OCI-LY1 (cell line): ENCODE measurements around the gene LSM4.

Experiments
- EZH2 ChIP-seq: fragments of 200-600 bp; sonication (generic), shearing (Covaris generic); IDR thresholded peaks from 2 replicates; pipeline ENCODE4 v1.8.0; 2017; ENCODE audit warnings: borderline replicate concordance, mixed run types, mild to moderate bottlenecking, antibody characterized with exemption, low read length, moderate library complexity, mixed read lengths
- TF ChIP-seq, protein P1 (sequence below): fragments of 200-600 bp; sonication (generic), shearing (Covaris generic); IDR thresholded peaks from 2 replicates; pipeline ENCODE4 v1.5.1; 2017; ENCODE audit warnings: mild to moderate bottlenecking, antibody characterized with exemption, low read length, moderate library complexity, mixed read lengths

DNA sequence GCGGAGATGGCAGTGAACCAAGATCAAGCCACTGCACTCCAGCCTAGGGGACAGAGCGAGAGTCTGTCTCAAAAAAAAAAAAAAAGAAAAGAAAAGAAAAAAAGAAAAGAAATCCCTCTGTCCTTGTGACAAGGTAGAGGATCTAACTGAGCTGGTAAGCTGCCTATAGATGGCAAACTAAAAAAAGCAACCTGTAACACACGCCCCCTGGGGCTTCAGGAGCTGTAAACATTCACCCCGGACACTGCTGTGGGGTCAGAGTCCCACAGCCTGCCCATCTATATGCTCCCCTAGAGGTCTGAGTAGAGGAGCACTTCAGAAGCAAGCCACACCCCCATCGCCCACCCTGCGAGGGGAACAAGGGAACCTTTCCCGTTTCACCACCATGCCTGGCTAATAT is 13.2 kb upstream of the LSM4 start:
- TF ChIP-seq, protein P1, sequence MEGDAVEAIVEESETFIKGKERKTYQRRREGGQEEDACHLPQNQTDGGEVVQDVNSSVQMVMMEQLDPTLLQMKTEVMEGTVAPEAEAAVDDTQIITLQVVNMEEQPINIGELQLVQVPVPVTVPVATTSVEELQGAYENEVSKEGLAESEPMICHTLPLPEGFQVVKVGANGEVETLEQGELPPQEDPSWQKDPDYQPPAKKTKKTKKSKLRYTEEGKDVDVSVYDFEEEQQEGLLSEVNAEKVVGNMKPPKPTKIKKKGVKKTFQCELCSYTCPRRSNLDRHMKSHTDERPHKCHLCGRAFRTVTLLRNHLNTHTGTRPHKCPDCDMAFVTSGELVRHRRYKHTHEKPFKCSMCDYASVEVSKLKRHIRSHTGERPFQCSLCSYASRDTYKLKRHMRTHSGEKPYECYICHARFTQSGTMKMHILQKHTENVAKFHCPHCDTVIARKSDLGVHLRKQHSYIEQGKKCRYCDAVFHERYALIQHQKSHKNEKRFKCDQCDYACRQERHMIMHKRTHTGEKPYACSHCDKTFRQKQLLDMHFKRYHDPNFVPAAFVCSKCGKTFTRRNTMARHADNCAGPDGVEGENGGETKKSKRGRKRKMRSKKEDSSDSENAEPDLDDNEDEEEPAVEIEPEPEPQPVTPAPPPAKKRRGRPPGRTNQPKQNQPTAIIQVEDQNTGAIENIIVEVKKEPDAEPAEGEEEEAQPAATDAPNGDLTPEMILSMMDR, result no peak
- TF ChIP-seq EZH2, result no peak
